Gastrocnemius medialis (tissue), 4 donors: ENCODE results near the gene ABCF2. TPM values are rescaled to one million over a fixed set of nuclear protein-coding genes. Genes with fewer than 3 reads are reported as not detected.

Experiments
- ATAC-seq, 2 donors: fragments of 150-250 bp; one replicate each; pipeline ENCODE4 v1.9.1; 2016
- DNase-seq, 2 donors: peaks; one replicate each; pipeline ENCODE4 v3.0.0-alpha.2; 2019
- H3K27ac ChIP-seq, 4 donors: fragments of 200-600 bp; sonication (generic); 1 replicate in 1 of 4; 2 replicates in 3 of 4; pipeline ENCODE4 v1.5.1; 2016 to 2018; ENCODE audit warnings: mild to moderate bottlenecking in 2 of 4, moderate library complexity in 1 of 4
- H3K27me3 ChIP-seq, 3 donors: fragments of 200-600 bp; sonication (generic) in 2 of 3; 1 replicate in 1 of 3; 2 replicates in 2 of 3; pipeline versions ENCODE4 v1.5.1 to v1.6.0; 2016 to 2019; ENCODE audit warnings: mild to moderate bottlenecking in 1 of 3, moderate library complexity in 1 of 3
- H3K36me3 ChIP-seq, 2 donors: fragments of 200-600 bp; sonication (generic) in 1 of 2; one replicate each; pipeline ENCODE4 v1.5.1; 2017 to 2018
- H3K4me1 ChIP-seq, 2 donors: fragments of 200-600 bp; sonication (generic) in 1 of 2; one replicate each; pipeline ENCODE4 v1.5.1; 2016 to 2017; ENCODE audit warnings: mild to moderate bottlenecking in 2 of 2
- H3K4me3 ChIP-seq, 4 donors: fragments of 200-600 bp; sonication (generic) in 3 of 4; 1 replicate in 1 of 4; 2 replicates in 3 of 4; pipeline ENCODE4 v1.5.1; 2016 to 2019; ENCODE audit warnings: mild to moderate bottlenecking in 2 of 4
- H3K9me3 ChIP-seq, 3 donors: fragments of 200-600 bp; sonication (generic) in 2 of 3; 1 replicate in 1 of 3; 2 replicates in 2 of 3; pipeline ENCODE4 v1.5.1; 2016 to 2019
- POLR2A ChIP-seq, 2 donors: fragments of 450-650 bp; IDR thresholded peaks; one replicate each; pipeline ENCODE4 v1.6.1; 2017; ENCODE audit warnings: antibody characterized with exemption in 2 of 2, mild to moderate bottlenecking in 2 of 2, moderate library complexity in 2 of 2
- in situ Hi-C, 4 donors: fragments of 200-750 bp; cut with MboI; loops; one replicate each; pipeline versions ENCODE4 v1.15.0 to v1.8.0; 2017; ENCODE audit warnings: low sequenced_read_pairs in 4 of 4
- intact Hi-C: fragments of 100-400 bp; cut with DNase I; formaldehyde crosslinking; loops from one replicate; pipeline ENCODE4 v1.15.1; 2023; ENCODE audit warnings: low total_unique reads
- total RNA-seq, 4 donors: library from RNA; depleted of rRNA; stranded (reverse); fragments of >200 nt; gene quantifications; one replicate each; pipeline versions ENCODE4 v1.1.0 to v1.2.3, GENCODE V29; 2016
- TF ChIP-seq, protein P1 (sequence below), 5 experiments: fragments of 450-650 bp in 3 of 5; fragments of 200-600 bp in 2 of 5; sonication (generic) in 2 of 5; IDR thresholded peaks in 4 of 5; conservative IDR thresholded peaks in 1 of 5; 1 replicate in 4 of 5; 2 replicates in 1 of 5; pipeline ENCODE4 v1.5.1; 2016 to 2019; ENCODE audit warnings: antibody characterized with exemption in 5 of 5, mild to moderate bottlenecking in 3 of 5, moderate library complexity in 3 of 5

Gene ABCF2
- total RNA-seq, 4 donors from 2014 or later = 73.3 to 119 (median 96.3) TPM

- Histone ChIP-seq H3K9me3 (no peaks in the 10 kb centered on the region), H3K27me3 (no peaks in the 10 kb centered on the region), H3K36me3 (peaks cover 2 to 70% of the 10 kb centered on the region in 2 donors), H3K4me1 (peaks cover 21 to 24% of the 10 kb centered on the region in 2 donors), H3K4me3 (no peak overlapping the region), H3K27ac (no peak overlapping the region)
- no peak for ATAC-seq
- in situ Hi-C loops (no loop called here), intact Hi-C loops (no loop called here)
- TF ChIP-seq POLR2A (IDR thresholded peaks at IDR 0.05) = no peak
- TF ChIP-seq, protein P1, sequence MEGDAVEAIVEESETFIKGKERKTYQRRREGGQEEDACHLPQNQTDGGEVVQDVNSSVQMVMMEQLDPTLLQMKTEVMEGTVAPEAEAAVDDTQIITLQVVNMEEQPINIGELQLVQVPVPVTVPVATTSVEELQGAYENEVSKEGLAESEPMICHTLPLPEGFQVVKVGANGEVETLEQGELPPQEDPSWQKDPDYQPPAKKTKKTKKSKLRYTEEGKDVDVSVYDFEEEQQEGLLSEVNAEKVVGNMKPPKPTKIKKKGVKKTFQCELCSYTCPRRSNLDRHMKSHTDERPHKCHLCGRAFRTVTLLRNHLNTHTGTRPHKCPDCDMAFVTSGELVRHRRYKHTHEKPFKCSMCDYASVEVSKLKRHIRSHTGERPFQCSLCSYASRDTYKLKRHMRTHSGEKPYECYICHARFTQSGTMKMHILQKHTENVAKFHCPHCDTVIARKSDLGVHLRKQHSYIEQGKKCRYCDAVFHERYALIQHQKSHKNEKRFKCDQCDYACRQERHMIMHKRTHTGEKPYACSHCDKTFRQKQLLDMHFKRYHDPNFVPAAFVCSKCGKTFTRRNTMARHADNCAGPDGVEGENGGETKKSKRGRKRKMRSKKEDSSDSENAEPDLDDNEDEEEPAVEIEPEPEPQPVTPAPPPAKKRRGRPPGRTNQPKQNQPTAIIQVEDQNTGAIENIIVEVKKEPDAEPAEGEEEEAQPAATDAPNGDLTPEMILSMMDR (IDR thresholded peaks at IDR 0.05 in 4 of 5, conservative IDR thresholded peaks at IDR 0.05 in 1 of 5) = no peak
- no peak for DNase-seq
Measured at GRCh38 chr7:151223728-151224127, 3.3 kb downstream of the ABCF2 start.

- H3K4me1 ChIP-seq = no peaks in the 10 kb centered on the region
- peaks cover 3 to 100% of the 10 kb centered on the region in 2 donors for H3K36me3 ChIP-seq
- DNase-seq (no peak), ATAC-seq (no peak)
- in situ Hi-C loops = no loop called here
- H3K27ac ChIP-seq = no peak overlapping the region
- no peaks in the 10 kb centered on the region for H3K27me3 ChIP-seq
- H3K4me3 ChIP-seq = no peak overlapping the region
- no peak for TF ChIP-seq POLR2A (IDR thresholded peaks at IDR 0.05)
- TF ChIP-seq, protein P1 (IDR thresholded peaks at IDR 0.05 in 4 of 5, conservative IDR thresholded peaks at IDR 0.05 in 1 of 5) = no peak
- H3K9me3 ChIP-seq = no peaks in the 10 kb centered on the region
- intact Hi-C loops = no loop called here
Measured at GRCh38 chr7:151218170-151218569, 8.8 kb downstream of the ABCF2 start.

GRCh38 chr7:151215396-151215795, 11.6 kb downstream of the ABCF2 start:
- TF ChIP-seq, protein P1 (IDR thresholded peaks at IDR 0.05 in 4 of 5, conservative IDR thresholded peaks at IDR 0.05 in 1 of 5) = no peak
- no peak for TF ChIP-seq POLR2A (IDR thresholded peaks at IDR 0.05)
- in situ Hi-C loops (no loop called here), intact Hi-C loops (no loop called here)
- peaks cover 3 to 87% of the 10 kb centered on the region in 2 donors for H3K36me3 ChIP-seq
- H3K27me3 ChIP-seq = no peaks in the 10 kb centered on the region
- no peaks in the 10 kb centered on the region for H3K4me1 ChIP-seq
- ATAC-seq = no peak
- no peak for DNase-seq
- no peak overlapping the region for H3K27ac ChIP-seq
- H3K9me3 ChIP-seq = no peaks in the 10 kb centered on the region
- H3K4me3 ChIP-seq = no peak overlapping the region

DNA sequence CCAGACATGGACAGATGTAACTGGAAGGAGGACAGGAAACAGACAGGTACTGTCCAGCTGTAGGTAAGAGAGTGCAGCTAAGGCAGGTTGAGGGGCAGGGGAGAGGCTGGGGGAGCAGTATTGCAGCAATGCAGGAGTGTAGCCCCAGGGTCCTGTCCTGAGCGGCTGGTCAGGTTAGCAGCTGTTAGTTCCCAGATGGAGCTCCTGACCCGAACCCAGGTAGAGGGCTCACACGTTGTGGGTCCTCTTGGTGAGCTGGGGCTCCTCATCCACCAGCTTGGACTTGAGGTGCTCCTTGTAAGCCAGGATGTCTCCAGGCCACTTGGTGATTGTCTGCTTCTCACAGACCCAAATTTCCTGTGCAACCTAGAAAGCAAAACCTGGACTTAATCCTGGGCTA, 13.2 kb downstream of the ABCF2 start:
- no peaks in the 10 kb centered on the region for H3K9me3 ChIP-seq
- peaks cover 2 to 71% of the 10 kb centered on the region in 2 donors for H3K36me3 ChIP-seq
- TF ChIP-seq POLR2A (IDR thresholded peaks at IDR 0.05) = no peak
- TF ChIP-seq, protein P1 (IDR thresholded peaks at IDR 0.05 in 4 of 5, conservative IDR thresholded peaks at IDR 0.05 in 1 of 5) = no peak

GRCh38 chr7:151212626-151213025, 14.4 kb downstream of the ABCF2 start:
- TF ChIP-seq, protein P1 (IDR thresholded peaks at IDR 0.05 in 4 of 5, conservative IDR thresholded peaks at IDR 0.05 in 1 of 5) = no peak
- no peak for TF ChIP-seq POLR2A (IDR thresholded peaks at IDR 0.05)
- intact Hi-C loops = no loop called here
- no peak for DNase-seq
- H3K9me3 ChIP-seq = no peaks in the 10 kb centered on the region
- H3K36me3 ChIP-seq = peaks cover 0 to 59% of the 10 kb centered on the region in 2 donors
- no peaks in the 10 kb centered on the region for H3K4me1 ChIP-seq
- no peak overlapping the region for H3K4me3 ChIP-seq
- H3K27me3 ChIP-seq = no peaks in the 10 kb centered on the region
- ATAC-seq = no peak
- in situ Hi-C loops = no loop called here
- no peak overlapping the region for H3K27ac ChIP-seq

More for the DNA sequence above, 13.2 kb downstream of the ABCF2 start:
- no peak overlapping the region for H3K27ac ChIP-seq
- intact Hi-C loops = no loop called here
- DNase-seq = no peak
- no peaks in the 10 kb centered on the region for H3K4me1 ChIP-seq
- in situ Hi-C loops = no loop called here
- H3K4me3 ChIP-seq = no peak overlapping the region
- no peak for ATAC-seq
- H3K27me3 ChIP-seq = no peaks in the 10 kb centered on the region
